GM19467 (cell line): ENCODE results near the gene OR4D11.
"Not testable (repeated sequence)": the region's sequence is repeated elsewhere in the genome, so short reads cannot be mapped to it uniquely, and the experiment has no call there.

Experiments used
- ATAC-seq: cut with Tn5 transposase; IDR thresholded peaks from one replicate; pipeline ENCODE4 v1.9.1; 2021; ENCODE audit warnings: mild to moderate bottlenecking, moderate library complexity; ENCODE audit not compliant: unreplicated experiment

Gene OR4D11

DNA sequence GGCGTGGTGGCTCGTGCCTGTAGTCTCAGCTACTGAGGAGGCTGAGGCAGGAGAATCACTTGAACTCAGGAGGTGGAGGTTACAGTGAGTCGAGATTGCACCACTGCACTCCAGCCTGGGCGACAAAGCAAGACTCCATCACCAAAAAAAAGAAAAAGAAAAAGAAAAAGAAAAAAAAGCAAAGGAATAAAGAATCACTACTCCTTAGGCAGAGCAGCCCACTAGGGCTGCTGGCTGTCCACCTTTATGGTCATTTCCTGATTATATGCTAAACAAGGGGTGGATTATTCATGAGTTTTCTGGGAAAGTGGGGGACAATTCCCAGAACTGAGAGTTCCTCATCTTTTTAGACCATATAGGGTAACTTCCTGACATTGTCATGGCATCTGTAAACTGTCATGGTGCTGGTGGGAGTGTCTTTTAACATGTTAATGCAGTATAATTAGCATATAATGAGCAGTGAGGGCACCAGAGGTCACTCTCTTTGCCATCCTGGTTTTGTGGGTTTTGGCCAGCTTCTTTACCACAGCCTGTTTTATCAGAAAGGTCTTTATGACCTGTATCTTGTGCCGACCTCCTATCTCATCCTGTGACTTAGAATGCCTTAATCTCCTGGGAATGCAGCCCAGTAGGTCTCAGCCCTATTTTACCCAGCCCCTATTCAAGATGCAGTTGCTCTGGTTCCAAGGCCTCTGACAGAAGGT is 44.4 kb downstream of the OR4D11 start:
- not testable (repeated sequence) for ATAC-seq

DNA sequence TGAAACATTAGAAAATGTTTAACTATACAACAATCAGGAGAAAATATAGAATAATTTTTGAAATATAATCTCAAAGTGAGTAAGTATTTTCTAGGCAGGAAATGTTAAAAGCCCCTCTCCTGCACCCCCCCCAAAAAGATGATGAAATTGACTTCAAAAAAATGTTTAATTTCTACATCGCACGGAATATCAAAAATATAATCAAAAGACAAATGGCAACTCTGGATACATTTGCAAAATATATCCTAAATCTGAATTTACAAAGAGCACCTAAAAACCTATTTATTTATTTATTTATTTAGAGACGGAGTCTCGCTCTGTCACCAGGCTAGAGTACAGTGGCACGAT is 44.9 kb downstream of the OR4D11 start:
- no peak for ATAC-seq

DNA sequence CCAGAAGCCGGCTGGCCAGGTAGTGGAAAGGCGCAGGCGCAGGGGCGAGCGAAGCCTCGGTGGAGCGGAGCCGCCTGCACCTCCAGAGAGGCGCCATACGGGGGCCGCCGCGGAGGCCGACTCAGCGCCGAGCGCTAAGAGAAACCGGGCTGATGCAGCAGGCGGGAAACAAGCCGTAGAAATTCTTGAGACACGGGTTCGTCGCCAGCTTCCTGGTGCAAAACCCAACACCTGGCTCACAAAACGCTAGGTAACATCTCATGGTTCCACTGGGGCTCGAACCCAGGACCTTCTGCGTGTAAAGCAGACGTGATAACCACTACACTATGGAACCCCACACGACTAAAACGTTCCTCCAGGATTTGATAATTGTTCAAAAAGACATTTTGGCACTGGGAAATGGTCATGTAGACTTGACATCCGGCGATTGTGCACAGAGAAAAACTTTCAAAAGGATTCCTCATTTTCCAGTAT is 47.0 kb downstream of the OR4D11 start:
- ATAC-seq, result peak; percentile 89

DNA sequence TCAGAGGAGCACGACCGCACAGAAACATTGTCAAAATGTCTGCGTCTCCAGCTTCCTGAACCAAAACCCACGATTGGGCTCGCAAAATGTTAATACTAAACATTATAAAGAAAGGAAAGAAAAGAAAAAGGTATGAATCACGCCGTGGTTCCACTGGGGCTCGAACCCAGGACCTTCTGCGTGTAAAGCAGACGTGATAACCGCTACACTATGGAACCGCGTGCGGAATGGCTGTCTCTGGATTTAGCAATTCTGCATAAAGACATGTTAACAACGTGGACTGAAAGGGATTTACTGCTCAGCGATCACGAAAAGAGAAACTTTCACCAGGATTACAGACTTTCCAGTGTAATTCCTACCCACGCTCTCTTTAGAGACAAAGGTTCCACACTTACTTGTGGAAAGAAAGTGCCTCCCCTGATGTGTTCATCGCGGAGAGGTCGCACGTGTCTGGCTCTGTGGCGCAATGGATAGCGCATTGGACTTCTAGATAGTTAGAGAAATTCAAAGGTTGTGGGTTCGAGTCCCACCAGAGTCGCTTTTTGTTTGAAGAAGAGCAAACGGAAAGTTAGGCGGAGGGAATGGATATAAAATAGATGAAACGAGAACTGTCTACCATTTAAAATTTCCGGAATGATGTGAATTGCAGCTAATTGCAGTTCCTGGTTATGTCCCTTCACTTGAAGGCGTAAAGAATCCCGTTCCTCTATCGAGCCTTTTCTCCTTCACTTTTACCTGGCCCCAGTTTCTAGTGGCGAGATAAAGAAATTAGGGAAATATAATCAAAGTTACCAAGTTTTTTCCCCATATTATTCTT is 47.7 kb downstream of the OR4D11 start:
- ATAC-seq, result peak; percentile 32

DNA sequence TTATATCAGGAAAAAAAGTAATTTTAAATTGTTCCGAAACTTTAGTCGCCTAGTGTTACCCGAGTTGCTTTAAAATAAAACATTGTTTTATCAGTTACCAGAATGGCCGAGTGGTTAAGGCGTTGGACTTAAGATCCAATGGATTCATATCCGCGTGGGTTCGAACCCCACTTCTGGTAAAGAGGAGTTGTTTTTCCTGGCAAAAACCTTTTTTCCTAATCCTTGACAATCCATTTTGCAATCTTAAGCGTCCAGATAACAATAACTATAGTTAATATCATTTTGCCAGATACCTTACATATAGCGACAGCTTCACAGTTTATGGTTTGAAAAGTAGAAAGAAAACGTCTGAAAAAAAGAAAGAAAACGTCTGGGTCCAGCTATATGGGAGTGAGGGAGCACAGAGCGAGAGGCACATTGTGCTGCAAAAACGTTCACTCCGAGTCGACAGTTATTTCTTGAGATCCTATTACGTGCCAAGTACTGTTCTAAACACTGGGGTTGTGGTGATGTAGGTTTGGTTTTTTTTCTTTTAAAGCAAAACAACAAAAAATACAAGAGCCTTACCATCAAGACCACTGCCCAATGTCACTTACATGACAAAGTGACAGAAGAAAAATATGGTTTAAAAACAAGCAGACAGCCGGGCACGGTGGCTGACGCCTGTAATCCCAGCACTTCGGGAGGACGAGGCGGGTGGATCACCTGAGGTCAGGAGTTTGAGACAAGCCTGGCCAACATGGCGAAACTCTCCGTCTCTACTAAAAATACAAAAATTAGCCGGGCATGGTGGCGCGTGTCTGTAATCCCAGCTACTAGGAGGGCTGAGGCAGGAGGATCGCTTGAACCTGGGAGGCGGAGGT is 48.5 kb downstream of the OR4D11 start:
- ATAC-seq, result no peak

DNA sequence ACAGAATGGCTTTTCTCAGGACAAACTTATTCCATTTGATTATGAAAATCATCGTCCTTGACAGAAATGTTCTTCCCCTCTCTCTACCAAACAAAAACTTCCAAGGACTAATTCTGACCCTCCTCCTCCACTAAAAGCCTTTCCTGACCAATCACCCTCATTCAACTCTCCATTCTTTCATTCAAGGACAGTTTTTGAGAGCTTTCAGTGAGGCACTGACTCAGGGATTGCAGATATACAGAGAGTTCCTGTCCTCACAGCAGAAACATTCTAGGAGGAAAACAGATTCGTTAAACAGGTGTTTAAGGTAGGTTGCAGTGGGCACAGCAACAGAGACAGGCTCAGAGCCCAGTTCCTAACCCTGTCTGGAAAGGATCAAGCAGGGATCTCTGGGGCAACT is 49.5 kb downstream of the OR4D11 start:
- ATAC-seq, result no peak

DNA sequence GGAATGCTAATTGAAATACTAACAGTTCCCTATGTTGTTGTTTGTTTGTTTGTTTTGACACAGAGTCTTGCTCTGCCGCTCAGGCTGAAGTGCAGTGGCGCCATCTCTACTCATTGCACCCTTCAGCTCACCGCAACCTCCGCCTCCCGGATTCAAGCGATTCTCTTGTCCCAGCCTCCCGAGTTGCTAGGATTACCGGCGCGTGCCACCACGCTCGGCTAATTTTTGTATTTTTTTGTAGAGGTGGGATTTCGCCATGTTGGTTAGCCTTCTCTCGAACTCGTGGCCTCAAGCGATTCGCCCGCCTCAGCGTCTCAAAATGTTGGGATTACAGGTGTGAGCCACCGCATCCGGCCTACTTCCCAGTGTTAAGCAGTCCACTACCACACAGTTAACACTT is 49.9 kb downstream of the OR4D11 start:
- ATAC-seq, result no peak
